ENCODE results near the gene LAD1.

Gene LAD1

GRCh38 chr1:201426479-201427310 is 27.6 kb upstream of the LAD1 start:
- no peak for DNase-seq (ENCODE audit: low read depth)
- in situ Hi-C loops (cut with HindIII; ENCODE audit: low sequenced_read_pairs) = no loop called here
- TF ChIP-seq, protein P1, sequence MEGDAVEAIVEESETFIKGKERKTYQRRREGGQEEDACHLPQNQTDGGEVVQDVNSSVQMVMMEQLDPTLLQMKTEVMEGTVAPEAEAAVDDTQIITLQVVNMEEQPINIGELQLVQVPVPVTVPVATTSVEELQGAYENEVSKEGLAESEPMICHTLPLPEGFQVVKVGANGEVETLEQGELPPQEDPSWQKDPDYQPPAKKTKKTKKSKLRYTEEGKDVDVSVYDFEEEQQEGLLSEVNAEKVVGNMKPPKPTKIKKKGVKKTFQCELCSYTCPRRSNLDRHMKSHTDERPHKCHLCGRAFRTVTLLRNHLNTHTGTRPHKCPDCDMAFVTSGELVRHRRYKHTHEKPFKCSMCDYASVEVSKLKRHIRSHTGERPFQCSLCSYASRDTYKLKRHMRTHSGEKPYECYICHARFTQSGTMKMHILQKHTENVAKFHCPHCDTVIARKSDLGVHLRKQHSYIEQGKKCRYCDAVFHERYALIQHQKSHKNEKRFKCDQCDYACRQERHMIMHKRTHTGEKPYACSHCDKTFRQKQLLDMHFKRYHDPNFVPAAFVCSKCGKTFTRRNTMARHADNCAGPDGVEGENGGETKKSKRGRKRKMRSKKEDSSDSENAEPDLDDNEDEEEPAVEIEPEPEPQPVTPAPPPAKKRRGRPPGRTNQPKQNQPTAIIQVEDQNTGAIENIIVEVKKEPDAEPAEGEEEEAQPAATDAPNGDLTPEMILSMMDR (IDR thresholded peaks at IDR 0.05; ENCODE audit: low read depth, low read length, missing control alignments) = no peak
- H3K4me3 ChIP-seq (ENCODE audit: low read depth, low read length) = no peak overlapping the region

- in situ Hi-C loops (cut with HindIII; ENCODE audit: low sequenced_read_pairs) = no loop called here
- no peak overlapping the region for H3K4me3 ChIP-seq (ENCODE audit: low read depth, low read length)
- TF ChIP-seq, protein P1 (IDR thresholded peaks at IDR 0.05; ENCODE audit: low read depth, low read length, missing control alignments) = no peak
- DNase-seq (ENCODE audit: low read depth) = no peak
Measured at GRCh38 chr1:201424146-201424545, 25.0 kb upstream of the LAD1 start.

DNA sequence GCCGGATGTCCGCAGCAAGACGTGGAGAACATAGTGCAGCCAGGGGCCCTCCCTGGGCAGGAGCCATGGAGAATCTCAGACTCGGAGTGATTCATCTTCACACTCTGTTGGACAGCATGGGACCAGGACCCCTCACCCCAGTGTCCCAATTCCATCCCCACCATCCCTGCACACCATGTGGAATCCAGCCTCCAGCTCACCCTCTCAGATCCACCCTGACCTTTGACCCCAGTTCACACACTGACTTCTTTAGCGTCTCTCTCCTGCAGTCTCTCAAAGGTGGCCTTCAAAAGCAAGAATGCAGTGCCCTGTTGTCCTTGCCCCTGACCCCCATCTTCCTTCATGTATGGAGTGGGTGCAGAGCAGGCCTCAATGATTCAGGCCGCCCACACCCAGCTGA is 24.5 kb upstream of the LAD1 start:
- no peak overlapping the region for H3K4me3 ChIP-seq (ENCODE audit: low read depth, low read length)
- TF ChIP-seq, protein P1 (IDR thresholded peaks at IDR 0.05; ENCODE audit: low read depth, low read length, missing control alignments) = no peak
- no peak for DNase-seq (ENCODE audit: low read depth)
- in situ Hi-C loops (cut with HindIII; ENCODE audit: low sequenced_read_pairs) = no loop called here

- TF ChIP-seq, protein P1 (IDR thresholded peaks at IDR 0.05; ENCODE audit: low read depth, low read length, missing control alignments) = no peak
- in situ Hi-C loops (cut with HindIII; ENCODE audit: low sequenced_read_pairs) = no loop called here
- DNase-seq (ENCODE audit: low read depth) = no peak
- no peak overlapping the region for H3K4me3 ChIP-seq (ENCODE audit: low read depth, low read length)
Measured at GRCh38 chr1:201422436-201423030, 23.4 kb upstream of the LAD1 start.

GRCh38 chr1:201422026-201422425 is 22.9 kb upstream of the LAD1 start:
- no peak for DNase-seq (ENCODE audit: low read depth)
- in situ Hi-C loops (cut with HindIII; ENCODE audit: low sequenced_read_pairs) = no loop called here
- H3K4me3 ChIP-seq (ENCODE audit: low read depth, low read length) = no peak overlapping the region
- TF ChIP-seq, protein P1 (IDR thresholded peaks at IDR 0.05; ENCODE audit: low read depth, low read length, missing control alignments) = no peak

DNA sequence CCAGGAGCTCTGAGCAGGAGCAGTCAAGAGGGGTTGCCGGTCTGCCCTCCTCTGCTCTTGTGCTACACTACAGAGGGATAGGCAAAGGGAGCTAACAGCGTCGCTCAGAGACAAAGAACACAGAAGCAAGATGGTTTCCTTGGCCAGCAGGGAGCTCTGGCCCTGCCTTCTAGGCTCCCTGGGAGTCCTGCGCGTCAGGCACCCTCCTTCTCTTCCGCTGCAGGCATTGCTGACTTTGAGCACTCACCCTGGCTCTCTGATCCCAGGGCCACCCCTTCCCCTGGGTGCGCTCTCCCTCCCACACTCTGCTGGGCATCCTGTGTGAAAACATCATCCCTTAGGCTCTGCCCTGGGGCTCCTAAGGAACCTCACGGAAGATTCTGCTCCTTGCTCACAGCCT is 21.9 kb upstream of the LAD1 start:
- TF ChIP-seq, protein P1 (IDR thresholded peaks at IDR 0.05; ENCODE audit: low read depth, low read length, missing control alignments) = no peak
- in situ Hi-C loops (cut with HindIII; ENCODE audit: low sequenced_read_pairs) = no loop called here
- no peak for DNase-seq (ENCODE audit: low read depth)
- no peak overlapping the region for H3K4me3 ChIP-seq (ENCODE audit: low read depth, low read length)
